IMR-90 (cell line): ENCODE results near the gene RFX2. TPM values are rescaled to one million over a fixed set of nuclear protein-coding genes. Genes with fewer than 3 reads are reported as not detected.

ENCODE experiments used
- ATAC-seq: fragments of 200-7000 bp; cut with Tn5 transposase; 2 replicates; pipeline ENCODE4 v1.9.1; 2020; ENCODE audit warnings: low read depth, mild to moderate bottlenecking, moderate library complexity
- BruUV-seq: library from RNA; stranded (reverse); fragments of 400-500 nt; replicated peaks from 2 replicates; lab custom pipeline; 2021; lab: Mats Ljungman, UMichigan
- CTCF ChIA-PET: fragments of 300-600 bp; formaldehyde crosslinking; extraction: SDS; loops from one replicate; lab custom pipeline; 2021; ENCODE audit warnings: antibody characterized with exemption; lab: Yijun Ruan, JAX
- POLR2A ChIA-PET: fragments of 300-600 bp; sonication (Branson Sonifier 250); formaldehyde crosslinking; loops from one replicate; lab custom pipeline; 2022; ENCODE audit warnings: antibody characterized with exemption; ENCODE audit not compliant: unreplicated experiment; lab: Charles Lee
- DNase-seq: peaks from one replicate; pipeline ENCODE4 v3.0.0; 2013
- H2AFZ ChIP-seq: replicated peaks from 2 replicates; pipeline ENCODE3; 2013; ENCODE audit warnings: low read length, mild to moderate bottlenecking; ENCODE audit not compliant: poor library complexity
- H2AK5ac ChIP-seq: 2 replicates; pipeline ENCODE4 v1.6.1; 2013; ENCODE audit warnings: low read depth, low read length, inconsistent platforms
- H2AK9ac ChIP-seq: replicated peaks from 2 replicates; pipeline ENCODE3; 2013; ENCODE audit warnings: mild to moderate bottlenecking, low read depth, low read length, moderate library complexity; ENCODE audit not compliant: poor library complexity
- H2BK120ac ChIP-seq: 2 replicates; pipeline ENCODE4 v1.6.1; 2013; ENCODE audit warnings: low read depth, low read length, inconsistent platforms
- H2BK15ac ChIP-seq: 3 replicates; pipeline ENCODE4 v1.6.1; 2013; ENCODE audit warnings: low read depth, low read length, inconsistent platforms
- H2BK20ac ChIP-seq: 2 replicates; pipeline ENCODE4 v1.6.1; 2013; ENCODE audit warnings: low read depth, mild to moderate bottlenecking, inconsistent platforms, low read length, moderate library complexity
- H2BK5ac ChIP-seq: 2 replicates; pipeline ENCODE4 v1.6.1; 2013; ENCODE audit warnings: mild to moderate bottlenecking, low read depth, low read length, inconsistent platforms; ENCODE audit not compliant: poor library complexity, severe bottlenecking
- H3K14ac ChIP-seq: replicated peaks from 2 replicates; pipeline ENCODE4 v1.6.1; 2013; ENCODE audit warnings: low read depth, low read length, inconsistent platforms
- H3K18ac ChIP-seq: 2 replicates; pipeline ENCODE4 v1.6.1; 2013; ENCODE audit warnings: low read depth, low read length, control low read depth
- H3K23ac ChIP-seq: 2 replicates; pipeline ENCODE4 v1.6.1; 2013; ENCODE audit warnings: low read depth, low read length, inconsistent platforms
- H3K27ac ChIP-seq: 2 replicates; pipeline ENCODE4 v1.5.1; 2013; ENCODE audit warnings: mild to moderate bottlenecking, control low read depth, low read length; ENCODE audit not compliant: insufficient read depth
- H3K27me3 ChIP-seq: 2 replicates; pipeline ENCODE4 v1.6.1; 2013; ENCODE audit warnings: low read length; ENCODE audit not compliant: control insufficient read depth, insufficient read depth
- H3K36me3 ChIP-seq: 2 replicates; pipeline ENCODE4 v1.6.1; 2013; ENCODE audit warnings: low read length, mixed read lengths; ENCODE audit not compliant: control insufficient read depth, insufficient read depth
- H3K4ac ChIP-seq: 2 replicates; pipeline ENCODE4 v1.6.1; 2013; ENCODE audit warnings: low read depth, low read length, inconsistent platforms
- H3K4me1 ChIP-seq: 2 replicates; pipeline ENCODE4 v1.6.1; 2013; ENCODE audit warnings: low read length, mixed read lengths; ENCODE audit not compliant: control insufficient read depth, insufficient read depth
- H3K4me2 ChIP-seq: 2 replicates; pipeline ENCODE4 v1.6.1; 2013; ENCODE audit warnings: low read depth, mild to moderate bottlenecking, control low read depth, low read length, moderate library complexity
- H3K4me3 ChIP-seq: 2 replicates; pipeline ENCODE4 v1.5.1; 2013; ENCODE audit warnings: low read depth, mild to moderate bottlenecking, control low read depth, low read length, moderate library complexity; ENCODE audit not compliant: insufficient read depth
- H3K56ac ChIP-seq: 2 replicates; pipeline ENCODE4 v1.6.1; 2013; ENCODE audit warnings: low read length, inconsistent platforms; ENCODE audit not compliant: insufficient read depth; ENCODE audit errors: extremely low read depth
- H3K79me1 ChIP-seq, 2 experiments: 2 replicates each; pipeline ENCODE4 v1.6.1; 2013; ENCODE audit warnings: low read length in 2 of 2, inconsistent platforms in 1 of 2, low read depth in 1 of 2
- H3K9ac ChIP-seq: 2 replicates; pipeline ENCODE4 v1.6.1; 2013; ENCODE audit warnings: low read depth, low read length, control low read depth
- H3K9me1 ChIP-seq: 2 replicates; pipeline ENCODE4 v1.6.1; 2013; ENCODE audit warnings: low read length, inconsistent platforms; ENCODE audit not compliant: insufficient read depth
- H3K9me3 ChIP-seq: 2 replicates; pipeline ENCODE4 v1.6.1; 2013; ENCODE audit warnings: low read length; ENCODE audit not compliant: control insufficient read depth, insufficient read depth
- H4K20me1 ChIP-seq: 2 replicates; pipeline ENCODE4 v1.6.1; 2013; ENCODE audit warnings: low read length, inconsistent platforms; ENCODE audit not compliant: insufficient read depth
- H4K5ac ChIP-seq: 2 replicates; pipeline ENCODE4 v1.6.1; 2013; ENCODE audit warnings: mild to moderate bottlenecking, low read depth, low read length, control low read depth
- H4K8ac ChIP-seq, 2 experiments: 2 replicates each; pipeline ENCODE4 v1.6.1; 2013; ENCODE audit warnings: low read depth in 2 of 2, low read length in 2 of 2, control low read depth in 1 of 2, inconsistent platforms in 1 of 2
- H4K91ac ChIP-seq: 2 replicates; pipeline ENCODE4 v1.6.1; 2013; ENCODE audit warnings: low read depth, low read length, inconsistent platforms; ENCODE audit not compliant: insufficient read depth
- BHLHE40 ChIP-seq: fragments of 150-350 bp; IDR thresholded peaks from 2 replicates; pipeline ENCODE4 v1.6.1; 2016; ENCODE audit warnings: mild to moderate bottlenecking, low read depth, low read length
- CEBPB ChIP-seq: IDR thresholded peaks from 2 replicates; pipeline ENCODE4 v1.6.1; 2012; ENCODE audit warnings: low read depth, low read length, improper control_type of control experiment
- CHD1 ChIP-seq: IDR thresholded peaks from 2 replicates; pipeline ENCODE4 v1.6.1; 2012; ENCODE audit warnings: low read depth, low read length, improper control_type of control experiment
- CTCF ChIP-seq: conservative IDR thresholded peaks from 2 replicates; pipeline ENCODE4 v1.5.1; 2012; ENCODE audit warnings: mild to moderate bottlenecking, low read depth, low read length, improper control_type of control experiment
- ELK1 ChIP-seq: fragments of 150-350 bp; IDR thresholded peaks from 2 replicates; pipeline ENCODE4 v1.6.1; 2016; ENCODE audit warnings: low read depth, mild to moderate bottlenecking, low read length, moderate library complexity, borderline replicate concordance
- FOS ChIP-seq: fragments of 150-350 bp; IDR thresholded peaks from 2 replicates; pipeline ENCODE4 v1.6.1; 2016; ENCODE audit warnings: low read depth, low read length
- MAFK ChIP-seq: IDR thresholded peaks from 2 replicates; pipeline ENCODE4 v1.6.1; 2012; ENCODE audit warnings: low read depth, low read length, improper control_type of control experiment
- MAZ ChIP-seq: IDR thresholded peaks from 2 replicates; pipeline ENCODE4 v1.6.1; 2012; ENCODE audit warnings: low read depth, mild to moderate bottlenecking, low read length, improper control_type of control experiment, moderate library complexity, borderline replicate concordance
- MXI1 ChIP-seq: IDR thresholded peaks from 2 replicates; pipeline ENCODE4 v1.6.1; 2012; ENCODE audit warnings: low read depth, mild to moderate bottlenecking, low read length, moderate library complexity, borderline replicate concordance
- NFE2L2 ChIP-seq: fragments of 150-350 bp; IDR thresholded peaks from 2 replicates; pipeline ENCODE4 v1.6.1; 2016; ENCODE audit warnings: low read depth, mild to moderate bottlenecking, low read length
- POLR2A ChIP-seq: IDR thresholded peaks from 2 replicates; pipeline ENCODE4 v1.6.1; 2012; ENCODE audit warnings: mild to moderate bottlenecking, low read depth, low read length
- RAD21 ChIP-seq: IDR thresholded peaks from 2 replicates; pipeline ENCODE4 v1.6.1; 2012; ENCODE audit warnings: low read length, improper control_type of control experiment
- RCOR1 ChIP-seq: IDR thresholded peaks from 2 replicates; pipeline ENCODE4 v1.6.1; 2012; ENCODE audit warnings: mild to moderate bottlenecking, low read length, improper control_type of control experiment; ENCODE audit not compliant: insufficient replicate concordance
- RFX5 ChIP-seq: IDR thresholded peaks from 2 replicates; pipeline ENCODE4 v1.8.0; 2012; ENCODE audit warnings: low read depth, mild to moderate bottlenecking, low read length, moderate library complexity
- SMC3 ChIP-seq: fragments of 150-350 bp; IDR thresholded peaks from 2 replicates; pipeline ENCODE4 v1.6.1; 2016; ENCODE audit warnings: low read depth, mild to moderate bottlenecking, antibody characterized with exemption, low read length, moderate library complexity
- USF2 ChIP-seq: fragments of 150-350 bp; IDR thresholded peaks from 2 replicates; pipeline ENCODE4 v1.6.1; 2017; ENCODE audit warnings: mild to moderate bottlenecking, antibody characterized with exemption, low read length, low read depth
- WGBS, 2 experiments: methylation state at CpG; one replicate each; pipeline versions ENCODE4 v1.1.5 to v1.1.7; 2013; ENCODE audit warnings: missing lambda C conversion rate in 2 of 2; ENCODE audit not compliant: insufficient read length in 1 of 2; ENCODE audit errors: extremely low coverage in 2 of 2; 5-methylcytosine and 5-hydroxymethylcytosine counted together
- dilution Hi-C: fragments of 300-500 bp; cut with HindIII; formaldehyde crosslinking; loops from one replicate; pipeline ENCODE4 v1.14.3; 2018; ENCODE audit warnings: low sequenced_read_pairs; ENCODE audit not compliant: unreplicated experiment
- in situ Hi-C: fragments of 300-500 bp; cut with MboI; formaldehyde crosslinking; loops from 3 replicates; pipeline ENCODE4 v1.14.3; 2019; ENCODE audit warnings: low sequenced_read_pairs, inconsistent platforms, mixed read lengths
- intact Hi-C: fragments of 100-400 bp; cut with micrococcal nuclease; formaldehyde crosslinking; loops from 2 replicates; pipeline ENCODE4 v1.10.0; 2022
- polyA plus RNA-seq, 3 experiments: library from polyadenylated mRNA; depleted of rRNA; stranded (reverse); fragments of >200 nt; gene quantifications; 2 replicates each; pipeline ENCODE4 v1.2.3, GENCODE V29; 2012; ENCODE audit warnings: low replicate concordance in 1 of 3
- total RNA-seq: library from RNA; depleted of rRNA; stranded (reverse); fragments of >200 nt; gene quantifications from 2 replicates; pipeline ENCODE4 v1.2.3, GENCODE V29; 2012

The RFX2 gene
- total and polyA plus RNA-seq, 2 of the 4 experiments (the other 2 are of a cell fraction), result 2.2 to 4.9 TPM

- Histone ChIP-seq H3K4me2 (no peak overlapping the region), H2BK120ac (no peak overlapping the region), H3K23ac (no peak overlapping the region), H3K18ac (no peak overlapping the region), H3K9me1 (no peaks in the 10 kb centered on the region), H4K20me1 (no peaks in the 10 kb centered on the region), H4K5ac (no peak overlapping the region), H3K4me3 (no peak overlapping the region), H2BK5ac (no peak overlapping the region), H2AK9ac (no peak overlapping the region), H2BK20ac (no peak overlapping the region), H3K9me3 (no peaks in the 10 kb centered on the region), H4K91ac (no peak overlapping the region), H3K79me1 (no peaks in the 10 kb centered on the region), H3K4me1 (no peaks in the 10 kb centered on the region), H3K27me3 (no peaks in the 10 kb centered on the region), H3K4ac (no peak overlapping the region), H3K56ac (no peak overlapping the region), H3K14ac (no peak overlapping the region), H2AK5ac (no peak overlapping the region), H4K8ac (no peak overlapping the region), H3K9ac (no peak overlapping the region), H2AFZ (no peak overlapping the region), H3K36me3 (peaks cover 3% of the 10 kb centered on the region; the same call in 1 of the 2 replicates), H3K27ac (no peak overlapping the region), H2BK15ac (no peak overlapping the region)
- ChIA-PET CTCF (no interaction called here), POLR2A (no interaction called here)
- TF ChIP-seq MAZ (no peak), RAD21 (no peak), SMC3 (no peak), CHD1 (no peak), POLR2A (no peak), BHLHE40 (no peak), ELK1 (no peak), RCOR1 (no peak), CTCF (no peak), FOS (no peak), USF2 (no peak), CEBPB (no peak), NFE2L2 (no peak), RFX5 (no peak), MAFK (no peak), MXI1 (no peak)
- intact Hi-C loops, result no loop called here
- 95% methylated on average over 24 of the region's 26 CpGs; no CpG with 5 or more reads in 1 of the 2 experiments for WGBS, 2 experiments
- dilution Hi-C loops, result no loop called here
- DNase-seq (no peak), ATAC-seq (no peak)
- BruUV-seq, result no TSS peak
- in situ Hi-C loops, result no loop called here
These were observed 107.7 kb downstream of the RFX2 start for GRCh38 chr19:6002591-6002990.
